WERI-Rb-1 (cell line): ENCODE measurements around the gene P4HB.

Experiments
- DNase-seq: peaks from one replicate; pipeline ENCODE4 v3.0.0-alpha.2; 2020
- H3K27ac ChIP-seq: fragments of 250-450 bp; sonication (Bioruptor Pico); 2 replicates; pipeline ENCODE4 v1.5.1; 2020; ENCODE audit warnings: mild to moderate bottlenecking, moderate library complexity
- H3K27me3 ChIP-seq: fragments of 250-450 bp; sonication (Bioruptor Pico); 2 replicates; pipeline ENCODE4 v1.5.1; 2021; ENCODE audit warnings: mild to moderate bottlenecking, low read depth, moderate library complexity; ENCODE audit not compliant: insufficient read depth, severe bottlenecking
- H3K36me3 ChIP-seq: fragments of 250-450 bp; sonication (Bioruptor Pico); 2 replicates; pipeline ENCODE4 v1.5.1; 2020; ENCODE audit warnings: mild to moderate bottlenecking, moderate library complexity
- H3K4me3 ChIP-seq: 2 replicates; pipeline ENCODE4 v1.5.1; 2011; ENCODE audit warnings: low read depth, mild to moderate bottlenecking, control low read depth, low read length
- H3K9me3 ChIP-seq: fragments of 250-450 bp; sonication (Bioruptor Pico); 2 replicates; pipeline ENCODE4 v1.5.1; 2021; ENCODE audit warnings: mild to moderate bottlenecking, moderate library complexity; ENCODE audit not compliant: severe bottlenecking
- TF ChIP-seq, protein P1 (sequence below): IDR thresholded peaks from 2 replicates; pipeline ENCODE4 v1.5.1; 2011; ENCODE audit warnings: low read depth, mild to moderate bottlenecking, control low read depth, inconsistent platforms, low read length

P4HB gene

DNA sequence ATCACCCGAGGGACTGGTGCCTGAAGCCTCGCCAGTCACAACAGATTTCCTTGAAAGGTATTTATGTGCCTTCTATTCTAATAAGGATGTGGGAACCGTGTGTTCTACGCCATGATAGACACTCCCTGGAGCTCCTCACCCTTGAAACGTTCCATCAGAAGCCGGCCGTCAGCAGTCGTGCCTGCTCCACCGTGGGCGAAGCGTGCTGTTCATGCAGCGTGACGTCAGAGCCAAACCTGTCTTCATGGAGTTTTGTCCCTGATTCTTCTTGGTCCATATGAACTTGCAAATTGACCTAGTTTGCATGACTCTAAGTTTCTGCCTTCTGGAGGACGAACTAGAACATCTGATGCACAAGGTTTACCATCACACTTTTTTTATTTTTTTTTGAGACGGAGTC is 21.0 kb downstream of the P4HB start:
- H3K9me3 ChIP-seq = no peaks in the 10 kb centered on the region

DNA sequence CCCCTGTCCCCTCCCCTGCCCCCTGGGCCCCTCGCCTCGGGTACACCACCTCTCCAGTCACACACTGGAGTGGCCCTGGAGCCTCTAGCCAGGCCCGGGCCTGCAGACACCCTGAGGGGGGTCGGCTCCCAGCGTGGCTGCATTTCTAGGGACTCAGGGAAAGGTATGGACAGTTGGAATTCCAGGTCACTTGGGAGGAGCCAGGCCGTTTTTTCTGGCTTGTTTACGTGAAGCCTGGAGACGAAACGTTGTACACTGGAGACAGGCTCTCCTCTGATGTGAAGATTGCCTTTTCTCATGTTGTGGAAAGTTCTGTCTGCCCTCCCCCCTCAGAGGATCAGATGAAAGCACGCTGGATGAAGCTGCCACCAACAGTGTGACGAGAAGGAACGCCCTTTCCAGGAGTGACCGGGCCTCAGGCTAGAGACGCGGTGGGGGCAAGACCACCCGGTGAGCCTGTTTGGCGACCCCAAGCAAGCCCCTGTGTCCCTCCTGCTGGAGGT is 21.5 kb downstream of the P4HB start:
- no peak for DNase-seq
- Histone ChIP-seq H3K4me3 (no peak overlapping the region), H3K27me3 (no peaks in the 10 kb centered on the region), H3K27ac (peak overlapping the region; percentile 41), H3K9me3 (no peaks in the 10 kb centered on the region), H3K36me3 (peaks cover 25% of the 10 kb centered on the region)
- TF ChIP-seq, protein P1, sequence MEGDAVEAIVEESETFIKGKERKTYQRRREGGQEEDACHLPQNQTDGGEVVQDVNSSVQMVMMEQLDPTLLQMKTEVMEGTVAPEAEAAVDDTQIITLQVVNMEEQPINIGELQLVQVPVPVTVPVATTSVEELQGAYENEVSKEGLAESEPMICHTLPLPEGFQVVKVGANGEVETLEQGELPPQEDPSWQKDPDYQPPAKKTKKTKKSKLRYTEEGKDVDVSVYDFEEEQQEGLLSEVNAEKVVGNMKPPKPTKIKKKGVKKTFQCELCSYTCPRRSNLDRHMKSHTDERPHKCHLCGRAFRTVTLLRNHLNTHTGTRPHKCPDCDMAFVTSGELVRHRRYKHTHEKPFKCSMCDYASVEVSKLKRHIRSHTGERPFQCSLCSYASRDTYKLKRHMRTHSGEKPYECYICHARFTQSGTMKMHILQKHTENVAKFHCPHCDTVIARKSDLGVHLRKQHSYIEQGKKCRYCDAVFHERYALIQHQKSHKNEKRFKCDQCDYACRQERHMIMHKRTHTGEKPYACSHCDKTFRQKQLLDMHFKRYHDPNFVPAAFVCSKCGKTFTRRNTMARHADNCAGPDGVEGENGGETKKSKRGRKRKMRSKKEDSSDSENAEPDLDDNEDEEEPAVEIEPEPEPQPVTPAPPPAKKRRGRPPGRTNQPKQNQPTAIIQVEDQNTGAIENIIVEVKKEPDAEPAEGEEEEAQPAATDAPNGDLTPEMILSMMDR = no peak

More for the DNA sequence above, 21.0 kb downstream of the P4HB start:
- H3K36me3 ChIP-seq = peaks cover 26% of the 10 kb centered on the region
- no peaks in the 10 kb centered on the region for H3K27me3 ChIP-seq
- no peak for DNase-seq
- TF ChIP-seq, protein P1 = no peak
- no peak overlapping the region for H3K4me3 ChIP-seq
- H3K27ac ChIP-seq = peak overlapping the region; percentile 41

DNA sequence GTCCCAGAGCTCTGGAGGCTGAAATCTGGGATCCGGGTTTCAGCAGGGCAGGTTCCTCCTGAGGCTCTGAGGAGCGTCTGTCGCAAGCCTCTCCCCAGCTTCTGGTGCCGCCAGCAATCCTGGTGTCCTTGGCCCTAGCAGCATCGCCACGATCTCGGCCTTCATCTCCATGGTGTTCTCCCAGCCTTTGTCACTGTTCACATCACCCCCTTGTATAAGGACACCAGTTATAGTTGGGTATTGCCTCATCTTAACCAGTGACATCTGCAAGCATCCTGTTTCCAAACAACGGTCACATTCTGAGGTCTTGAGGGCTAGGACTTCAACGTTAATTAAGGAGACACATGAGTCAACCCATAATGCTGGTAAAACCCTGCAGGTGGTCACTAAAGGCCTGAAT is 22.7 kb downstream of the P4HB start:
- Histone ChIP-seq H3K36me3 (peaks cover 19% of the 10 kb centered on the region), H3K9me3 (no peaks in the 10 kb centered on the region), H3K27ac (peak overlapping the region; percentile 94), H3K27me3 (no peaks in the 10 kb centered on the region), H3K4me3 (no peak overlapping the region)
- TF ChIP-seq, protein P1 = no peak
- no peak for DNase-seq

DNA sequence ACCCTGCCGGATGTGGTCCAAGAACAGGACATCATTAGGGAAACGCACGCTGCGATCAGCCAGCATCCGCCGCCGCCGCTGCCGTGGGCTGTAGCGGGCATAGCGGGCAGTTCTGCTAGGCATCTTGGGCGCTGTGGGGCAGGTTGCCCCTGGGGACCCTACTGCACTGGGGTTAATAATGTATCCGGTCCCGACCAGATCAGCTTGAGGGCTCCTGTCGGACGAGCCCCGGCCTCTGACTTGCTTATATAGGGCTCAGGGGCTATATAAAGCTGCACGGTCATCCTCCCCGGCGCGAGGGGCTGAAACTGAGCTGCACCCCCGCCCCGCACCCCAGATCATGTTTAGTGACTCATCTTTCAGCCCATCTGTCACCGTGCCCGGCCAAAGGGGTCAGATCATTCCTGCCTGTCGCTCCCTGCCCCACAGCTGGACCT is 25.5 kb downstream of the P4HB start, which contains the start of gene PPP1R27:
TSS of gene PPP1R27 (minus strand) at position 220 of the 437 bp plus-strand sequence. CDS start at position 123, 97 bp downstream.
- peak; percentile 95 for DNase-seq
- Histone ChIP-seq H3K4me3 (peak within 1 kb of the TSS; percentile 85), H3K9me3 (no peaks in the 10 kb centered on the region), H3K36me3 (peaks cover 22% of the 10 kb centered on the region), H3K27me3 (no peaks in the 10 kb centered on the region), H3K27ac (peak within 1 kb of the TSS; percentile 94)
- TF ChIP-seq, protein P1 = no peak

DNA sequence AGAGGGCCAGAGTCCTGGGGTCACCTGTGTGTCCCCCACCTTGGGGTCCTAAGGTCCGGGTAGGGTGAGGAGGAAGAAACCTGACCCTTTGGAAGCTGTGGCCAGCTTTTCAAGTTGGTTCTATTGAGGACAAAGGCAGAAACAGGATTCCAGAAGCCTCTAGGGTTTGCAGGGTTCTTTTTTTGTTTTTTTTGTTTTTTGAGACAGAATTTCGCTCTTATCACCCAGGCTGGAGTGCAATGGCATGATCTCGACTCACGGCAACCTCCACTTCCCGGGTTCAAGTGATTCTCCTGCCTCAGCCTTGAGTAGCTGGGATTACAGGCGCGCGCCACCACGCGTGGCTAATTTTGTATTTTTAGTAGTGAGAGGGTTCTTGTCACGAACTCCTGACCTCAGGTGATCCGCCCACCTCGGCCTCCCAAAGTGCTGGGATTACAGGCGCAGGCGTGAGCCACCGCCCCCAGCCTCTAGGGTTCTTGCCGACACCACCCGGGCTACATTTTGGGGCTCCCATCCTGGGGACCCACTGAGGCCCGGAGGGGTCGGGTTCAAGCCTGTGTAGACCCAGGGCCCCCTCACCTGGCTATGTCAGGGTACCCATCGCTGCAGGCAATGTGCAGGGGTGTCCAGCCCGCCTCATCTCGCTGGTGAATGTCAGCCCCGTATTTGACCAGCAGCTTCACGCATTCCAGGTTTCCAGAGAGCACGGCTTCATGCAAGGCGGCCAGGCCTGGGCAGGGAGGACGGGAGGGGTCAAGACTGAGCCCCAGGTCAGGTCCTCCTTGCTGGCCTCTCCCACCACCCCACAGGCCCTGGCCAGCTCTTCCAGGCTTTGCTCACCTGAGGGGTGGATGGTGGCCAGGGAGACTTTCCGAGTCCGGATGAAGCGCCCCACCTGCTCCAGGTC is 26.2 kb downstream of the P4HB start:
- Histone ChIP-seq H3K9me3 (no peaks in the 10 kb centered on the region), H3K36me3 (peaks cover 24% of the 10 kb centered on the region), H3K27ac (peak overlapping the region; percentile 94), H3K4me3 (peak overlapping the region; percentile 85), H3K27me3 (no peaks in the 10 kb centered on the region)
- TF ChIP-seq, protein P1 = no peak
- DNase-seq = peak; percentile 70
